ENCODE results near the gene CIB4. TPM values are rescaled to one million over a fixed set of nuclear protein-coding genes. Genes with fewer than 3 reads are reported as not detected.

Gene CIB4
- total RNA-seq, 4 donors from 2014 or later = not detected

- no peak overlapping the region for H3K27ac ChIP-seq (replicated peaks in 1 of 4)
- TF ChIP-seq POLR2AphosphoS5 (IDR thresholded peaks at IDR 0.05) = no peak
- no peak for TF ChIP-seq EP300 (IDR thresholded peaks at IDR 0.05)
- TF ChIP-seq POLR2A (IDR thresholded peaks at IDR 0.05; ENCODE audit: low read depth) = no peak
- TF ChIP-seq CTCF (IDR thresholded peaks at IDR 0.05) = no peak
- no peak overlapping the region for H3K4me3 ChIP-seq
- DNase-seq (ENCODE audit: extremely low spot score) = no peak
- 88% methylated on average over 9 of the region's 9 CpGs for WGBS
- H3K4me1 ChIP-seq = no peaks in the 10 kb centered on the region
- H3K27me3 ChIP-seq = peaks cover 0 to 6% (median 0%) of the 10 kb centered on the region in 4 donors
- intact Hi-C loops (cut with DNase I) = no loop called here
- H3K9me3 ChIP-seq = peaks cover 0 to 5% (median 0%) of the 10 kb centered on the region in 4 donors
- H3K36me3 ChIP-seq = no peaks in the 10 kb centered on the region
Observed at GRCh38 chr2:26672818-26673393, 31.7 kb upstream of the CIB4 start.

GRCh38 chr2:26672112-26672817, 31.1 kb upstream of the CIB4 start:
- Histone ChIP-seq H3K4me1 (no peaks in the 10 kb centered on the region), H3K27ac (replicated peaks in 1 of 4) (no peak overlapping the region), H3K36me3 (no peaks in the 10 kb centered on the region), H3K27me3 (peaks cover 0 to 6% (median 0%) of the 10 kb centered on the region in 4 donors), H3K4me3 (no peak overlapping the region), H3K9me3 (peaks cover 0 to under 1% (median 0%) of the 10 kb centered on the region in 4 donors)
- 84% methylated on average over 11 of the region's 11 CpGs for WGBS
- no peak for DNase-seq (ENCODE audit: extremely low spot score)
- TF ChIP-seq EP300 (IDR thresholded peaks at IDR 0.05) (no peak), POLR2A (IDR thresholded peaks at IDR 0.05; ENCODE audit: low read depth) (no peak), POLR2AphosphoS5 (IDR thresholded peaks at IDR 0.05) (no peak), CTCF (IDR thresholded peaks at IDR 0.05) (no peak)
- intact Hi-C loops (cut with DNase I) = no loop called here

DNA sequence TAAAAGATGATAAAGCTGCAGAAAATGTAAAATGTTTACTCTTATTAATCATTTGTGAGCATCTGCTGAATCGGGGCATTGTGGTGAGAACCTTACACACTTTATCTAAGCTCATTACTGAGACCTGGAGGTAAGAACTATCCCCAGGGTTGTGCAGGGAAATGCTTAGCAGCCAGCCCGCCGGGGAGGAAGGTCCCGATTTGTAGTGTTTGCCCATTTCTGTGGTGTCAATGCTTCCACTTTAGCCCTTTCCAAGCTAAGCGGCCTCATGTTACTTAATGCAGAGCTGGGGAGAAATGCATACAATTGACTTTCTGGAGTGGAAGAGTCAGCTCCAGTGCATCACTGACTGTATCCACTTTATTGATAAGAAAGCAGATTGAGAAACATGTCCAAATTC, 30.5 kb upstream of the CIB4 start:
- DNase-seq (ENCODE audit: extremely low spot score) = no peak
- WGBS = 88% methylated on average over 5 of the region's 5 CpGs
- Histone ChIP-seq H3K4me3 (no peak overlapping the region), H3K9me3 (no peaks in the 10 kb centered on the region), H3K4me1 (no peaks in the 10 kb centered on the region), H3K27me3 (peaks cover 0 to 6% (median 0%) of the 10 kb centered on the region in 4 donors), H3K36me3 (no peaks in the 10 kb centered on the region), H3K27ac (replicated peaks in 1 of 4) (no peak overlapping the region)
- intact Hi-C loops (cut with DNase I) = no loop called here
- TF ChIP-seq EP300 (IDR thresholded peaks at IDR 0.05) (no peak), POLR2AphosphoS5 (IDR thresholded peaks at IDR 0.05) (no peak), POLR2A (IDR thresholded peaks at IDR 0.05; ENCODE audit: low read depth) (no peak), CTCF (IDR thresholded peaks at IDR 0.05) (no peak)

DNA sequence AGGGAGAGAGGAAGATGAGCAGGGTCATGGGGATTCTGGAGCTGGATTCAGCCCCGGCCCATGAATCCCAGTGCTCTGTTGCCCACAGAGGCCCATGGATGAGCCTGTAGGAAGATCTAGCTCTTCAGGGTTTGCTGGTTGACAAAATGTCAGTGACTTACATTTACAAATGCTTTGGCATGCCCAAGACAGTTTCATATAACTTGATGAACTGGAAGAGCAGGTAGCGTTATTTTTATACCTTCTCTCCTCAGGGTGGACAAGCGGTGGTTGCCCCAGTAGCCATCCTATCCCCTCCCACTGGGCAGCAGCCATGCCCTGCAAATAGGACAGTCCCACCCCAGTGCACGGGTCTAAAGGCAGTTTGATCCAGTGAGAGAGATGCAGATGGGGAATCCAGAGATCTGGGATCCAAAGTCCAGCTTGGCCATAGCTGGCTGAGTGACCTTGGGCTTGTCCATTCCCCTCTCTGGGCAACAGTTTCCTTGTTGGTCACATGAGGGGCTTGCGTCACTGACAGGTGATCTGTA, 29.8 kb upstream of the CIB4 start:
- Histone ChIP-seq H3K4me1 (no peaks in the 10 kb centered on the region), H3K27ac (replicated peaks in 1 of 4) (no peak overlapping the region), H3K36me3 (no peaks in the 10 kb centered on the region), H3K4me3 (no peak overlapping the region), H3K27me3 (peaks cover 0 to 6% (median 0%) of the 10 kb centered on the region in 4 donors), H3K9me3 (no peaks in the 10 kb centered on the region)
- WGBS = 92% methylated on average over 5 of the region's 5 CpGs
- intact Hi-C loops (cut with DNase I) = no loop called here
- DNase-seq (ENCODE audit: extremely low spot score) = no peak
- no peak for TF ChIP-seq POLR2AphosphoS5 (IDR thresholded peaks at IDR 0.05)
- TF ChIP-seq EP300 (IDR thresholded peaks at IDR 0.05) = no peak
- TF ChIP-seq POLR2A (IDR thresholded peaks at IDR 0.05; ENCODE audit: low read depth) = no peak
- no peak for TF ChIP-seq CTCF (IDR thresholded peaks at IDR 0.05)
